ENCODE data around the gene PARD6G.
"Not testable (repeated sequence)": the region's sequence is repeated elsewhere in the genome, so short reads cannot be mapped to it uniquely, and the experiment has no call there.

PARD6G gene

DNA sequence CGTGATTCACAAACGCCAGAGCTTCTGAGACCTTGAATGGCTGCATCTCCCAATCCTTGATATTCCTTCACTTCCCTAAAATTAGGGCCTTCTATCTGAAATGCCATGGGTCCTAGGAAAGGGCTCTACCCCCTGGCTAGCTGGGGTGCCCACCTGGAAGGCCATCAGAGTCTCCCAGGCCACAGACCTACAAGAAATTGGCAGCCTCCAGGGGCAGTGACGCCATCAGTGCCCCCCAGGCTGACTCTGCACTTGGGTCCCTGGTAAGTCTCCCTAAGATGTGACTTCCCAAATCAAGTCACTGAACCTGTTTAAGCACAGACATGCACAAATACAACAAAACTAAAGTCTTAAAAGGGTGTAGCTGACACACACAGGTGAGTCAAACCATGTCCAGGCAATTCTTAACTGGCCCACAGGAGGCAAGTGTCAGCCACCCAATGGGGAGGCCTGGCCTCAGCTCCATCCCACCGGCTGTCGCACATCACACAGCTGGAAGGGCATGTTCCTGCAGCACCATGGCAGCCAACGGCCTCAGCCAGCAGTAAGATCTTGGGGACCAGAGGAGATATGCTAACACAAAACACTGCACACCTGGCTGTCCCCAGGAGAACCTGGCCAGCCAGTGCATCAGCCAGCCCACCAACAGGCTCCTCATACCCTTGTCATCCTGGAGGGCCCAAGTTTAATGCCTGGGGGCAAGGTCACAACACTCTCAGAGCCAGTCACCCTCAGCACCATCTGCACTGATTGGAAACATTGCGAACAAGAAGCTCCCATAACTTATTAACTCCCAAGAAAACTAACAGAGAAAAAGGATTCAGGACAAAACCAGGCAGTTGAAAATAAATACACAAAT is 5.2 kb downstream of the PARD6G start:
- no peak for DNase-seq

- DNase-seq: no peak
Observed at GRCh38 chr18:80239830-80240229, 7.5 kb downstream of the PARD6G start.

- no peak for DNase-seq
Observed at GRCh38 chr18:80238651-80239260, 8.6 kb downstream of the PARD6G start.

GRCh38 chr18:80237519-80237918 is 9.8 kb downstream of the PARD6G start:
- not testable (repeated sequence) for DNase-seq

DNA sequence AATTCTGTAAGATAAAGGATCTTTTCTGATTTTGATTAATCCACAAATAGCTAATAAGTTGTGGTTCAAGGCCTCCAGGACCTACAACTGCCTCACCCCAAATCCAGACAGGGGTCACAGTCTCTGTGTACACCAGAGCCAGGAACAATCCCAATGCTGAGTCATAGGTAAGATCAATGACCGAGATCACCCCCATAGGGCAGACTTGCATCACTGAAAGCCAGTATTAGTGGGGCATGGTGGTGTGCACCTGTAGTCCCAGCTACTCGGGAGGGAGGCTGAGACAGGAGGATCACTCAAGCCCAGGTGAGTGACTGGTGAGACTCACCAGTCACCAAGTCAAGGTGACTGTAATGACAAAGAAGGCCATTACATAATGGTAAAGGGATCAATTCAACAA is 12.9 kb downstream of the PARD6G start:
- no peak for DNase-seq

GRCh38 chr18:80233899-80234298 is 13.4 kb downstream of the PARD6G start:
- DNase-seq: no peak

DNA sequence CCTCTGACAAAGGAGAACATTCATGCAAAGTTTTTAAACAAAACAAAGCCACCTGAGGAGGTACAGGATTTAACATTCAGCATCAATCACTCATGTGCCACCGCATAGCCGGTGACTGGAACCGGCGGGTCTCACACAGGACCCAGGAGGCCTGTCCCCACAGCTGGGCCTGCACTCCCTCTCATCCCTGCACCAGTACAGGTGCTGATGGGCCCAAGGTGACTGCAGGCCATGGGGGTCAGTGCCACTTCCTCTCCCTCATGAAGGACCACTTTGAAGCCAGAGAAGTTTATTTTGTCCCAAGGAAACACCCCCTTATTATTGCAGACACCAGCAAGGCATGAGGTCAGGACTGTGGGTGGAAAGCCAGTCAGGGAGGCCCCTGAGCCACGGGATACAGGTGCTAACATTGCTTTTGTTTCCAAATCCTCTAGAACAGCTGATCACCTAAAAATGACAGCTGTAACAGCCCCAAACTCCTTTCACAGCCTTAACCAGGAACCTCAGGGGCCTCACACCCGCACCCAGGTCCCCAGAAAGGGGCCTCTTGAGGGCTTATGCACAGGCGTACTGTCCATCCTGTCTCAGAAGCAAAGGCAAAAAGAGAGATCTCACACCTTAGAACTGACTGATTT is 14.0 kb downstream of the PARD6G start:
- no peak for DNase-seq

GRCh38 chr18:80232710-80233109 is 14.6 kb downstream of the PARD6G start:
- DNase-seq: no peak

DNA sequence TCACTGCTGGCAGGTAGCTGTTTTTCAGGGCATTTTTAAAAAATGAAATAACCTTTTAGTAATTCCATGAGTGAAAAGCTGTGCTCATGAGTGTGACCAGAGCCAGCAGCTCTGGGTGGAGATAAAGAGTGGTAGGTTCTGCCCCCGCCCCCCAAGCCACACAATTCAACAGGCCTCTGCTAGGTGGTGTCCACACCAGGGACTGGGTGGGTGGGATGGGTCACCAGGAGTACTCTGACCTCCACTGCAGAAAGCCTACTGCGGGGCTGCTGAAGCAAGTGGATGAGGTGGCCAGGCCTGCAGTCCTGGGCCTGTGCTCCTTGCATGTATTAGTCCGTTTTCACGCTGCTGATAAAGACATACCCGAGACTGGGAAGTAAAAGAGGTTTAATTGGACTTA is 15.3 kb downstream of the PARD6G start:
- DNase-seq: no peak

DNA sequence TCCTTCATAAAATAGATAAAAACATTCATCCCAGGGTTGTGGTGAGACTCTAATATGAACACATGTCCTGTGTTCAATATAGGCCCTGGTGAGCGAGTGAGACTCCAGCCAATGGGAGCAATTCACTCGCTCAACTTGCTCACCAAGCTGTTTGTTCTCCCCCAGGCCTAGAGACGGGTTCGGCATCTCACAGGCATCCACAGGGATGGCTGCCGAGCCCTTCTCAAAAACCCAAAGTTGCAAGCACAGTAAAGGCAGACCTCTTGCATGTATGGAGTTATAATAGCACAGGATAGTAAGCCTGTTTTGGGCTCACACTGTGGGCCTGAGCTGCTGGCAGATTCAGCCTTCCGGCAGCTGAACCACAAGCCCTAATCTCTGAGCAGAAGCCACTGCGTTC is 15.7 kb downstream of the PARD6G start:
- no peak for DNase-seq

DNA sequence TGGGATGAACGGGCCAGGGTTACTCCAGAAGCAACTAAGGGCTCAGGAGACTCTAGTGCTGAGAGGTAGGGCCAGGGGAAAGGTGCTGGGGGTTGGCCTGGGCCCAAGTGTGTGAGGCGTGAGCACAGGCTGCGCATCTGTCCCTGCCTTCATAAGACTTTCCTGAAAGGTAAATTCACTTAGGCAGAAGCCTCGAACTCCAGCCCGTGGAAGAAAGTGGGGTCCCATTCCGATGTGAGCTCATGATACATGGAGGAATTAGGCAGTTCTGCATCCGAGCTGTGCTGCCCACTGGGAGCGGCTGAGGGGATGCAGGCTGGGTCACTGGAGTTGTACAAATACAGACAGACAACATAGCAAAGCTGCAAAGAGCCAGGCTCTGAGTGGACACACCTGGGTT is 16.2 kb downstream of the PARD6G start:
- DNase-seq: no peak

GRCh38 chr18:80229766-80230745 is 17.3 kb downstream of the PARD6G start:
- no peak for DNase-seq

- no peak for DNase-seq
Observed at GRCh38 chr18:80229363-80229762, 18.0 kb downstream of the PARD6G start.

DNA sequence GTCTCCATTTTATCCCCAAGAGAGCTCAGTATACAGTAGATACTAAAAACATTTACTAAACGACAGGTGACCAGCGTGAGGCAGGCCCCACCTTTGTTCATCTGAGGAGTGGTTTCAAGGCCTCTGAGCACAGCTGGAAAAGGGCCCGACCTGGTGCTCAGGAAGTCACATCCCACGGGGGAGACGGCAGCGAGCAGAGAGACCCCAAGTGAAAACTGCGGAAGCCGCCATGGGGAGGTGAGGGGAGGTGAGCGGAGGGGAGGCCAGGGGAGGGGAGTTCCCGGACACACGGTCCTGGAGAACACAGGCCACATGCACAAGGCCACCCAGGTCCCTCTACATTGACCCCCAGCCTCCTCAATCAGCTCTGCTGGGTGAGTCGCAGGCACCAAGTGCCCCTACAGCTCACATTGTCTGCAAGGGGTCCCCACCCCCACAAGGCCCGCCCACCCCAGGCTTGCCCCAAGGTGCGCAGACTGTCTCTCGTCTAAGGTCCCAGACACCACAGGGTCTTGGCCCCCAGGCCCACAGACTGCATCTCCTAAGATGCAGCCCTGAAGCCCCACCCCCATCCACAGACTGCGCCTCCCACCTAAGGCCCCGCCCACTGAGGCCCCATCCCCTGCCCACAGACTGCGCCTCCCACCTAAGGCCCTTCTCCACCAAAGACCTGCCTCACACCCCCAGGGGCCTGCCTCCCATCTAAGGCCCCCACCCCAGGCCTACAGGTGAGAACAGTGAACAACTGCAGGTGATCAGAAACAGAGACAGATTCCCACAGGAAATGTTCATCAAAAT is 19.1 kb downstream of the PARD6G start:
- DNase-seq: no peak

DNA sequence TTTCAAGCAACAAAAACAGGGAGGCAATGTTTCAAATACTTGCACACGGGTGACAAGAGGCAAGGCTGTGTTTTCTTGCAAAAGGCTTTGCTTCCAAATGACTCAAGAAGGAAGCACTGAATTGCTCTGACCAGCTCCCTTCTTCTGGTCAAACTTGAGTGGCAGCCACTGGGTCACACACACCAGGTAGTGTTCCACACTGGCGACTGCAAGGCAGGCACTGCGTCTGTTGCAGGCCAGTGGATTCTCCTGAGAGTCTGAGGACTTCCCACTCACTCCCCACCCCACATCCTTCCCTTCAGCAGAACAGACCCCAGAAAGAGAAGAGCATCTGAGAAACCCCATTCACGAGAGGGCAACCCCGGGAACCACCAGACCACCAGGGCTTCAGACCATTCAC is 19.8 kb downstream of the PARD6G start:
- DNase-seq: no peak

DNA sequence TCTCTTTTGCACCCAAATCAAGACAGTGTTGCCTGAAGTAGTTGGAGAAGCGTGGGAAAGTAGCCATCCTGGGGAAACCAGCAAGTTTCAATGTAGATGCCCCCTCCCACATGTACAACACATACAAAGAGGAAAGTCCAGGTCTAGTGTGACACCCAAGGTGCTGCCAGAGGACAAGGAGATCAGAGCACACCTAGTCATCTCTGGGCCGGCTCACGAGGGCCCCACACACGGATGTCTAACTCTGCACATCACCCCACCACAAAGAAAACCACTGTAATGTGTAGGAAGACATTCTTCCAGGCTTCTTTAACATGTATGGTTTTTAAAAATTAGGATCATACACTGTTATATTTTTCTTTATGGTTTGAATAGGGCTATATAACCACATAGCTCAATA is 21.6 kb downstream of the PARD6G start:
- no peak for DNase-seq

DNA sequence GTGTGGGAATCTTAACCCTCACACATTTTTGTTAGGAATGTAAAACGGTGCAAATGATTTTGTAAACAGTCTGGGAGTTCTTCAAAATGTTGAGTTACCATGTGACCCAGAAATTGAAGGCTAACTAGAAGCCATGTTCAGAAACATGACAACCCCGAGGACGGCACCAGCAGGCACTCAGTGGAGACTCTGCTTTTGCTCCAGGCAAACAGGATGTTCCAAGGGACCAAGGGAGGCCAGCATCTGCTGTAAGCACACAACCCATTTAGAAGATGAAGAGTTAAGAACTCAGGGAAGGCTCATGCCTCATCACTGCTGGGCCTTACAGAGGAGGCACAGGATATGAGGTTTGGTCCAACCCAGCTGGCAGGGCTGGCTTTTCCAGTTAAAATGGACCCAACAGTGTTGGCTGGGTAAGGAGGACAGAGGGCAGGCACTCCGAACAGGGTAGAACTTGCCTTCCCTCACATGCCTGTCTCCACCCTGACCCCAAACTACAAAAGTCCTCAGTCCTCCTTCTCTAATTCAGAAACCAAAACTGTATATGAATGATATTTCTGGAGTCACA is 23.6 kb downstream of the PARD6G start:
- no peak for DNase-seq

DNA sequence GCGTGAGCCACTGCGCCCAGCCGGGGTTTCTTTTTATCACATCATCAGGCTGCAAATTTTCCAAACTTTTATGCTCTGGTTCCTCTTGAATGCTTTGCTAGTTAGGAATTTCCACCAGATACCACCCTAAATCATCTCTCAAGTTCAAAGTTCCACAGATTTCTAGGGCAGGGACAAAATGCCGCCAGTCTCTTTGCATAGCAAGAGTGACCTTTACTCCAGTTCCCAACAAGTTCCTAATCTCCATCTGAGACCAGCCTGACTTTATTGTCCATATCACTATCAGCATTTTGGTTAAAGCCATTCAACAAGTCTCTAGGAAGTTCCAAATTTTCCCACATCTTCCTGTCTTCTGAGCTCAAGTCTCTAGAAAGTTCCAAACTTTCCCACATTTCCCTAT is 27.8 kb downstream of the PARD6G start:
- DNase-seq: not testable (repeated sequence)

GRCh38 chr18:80218341-80219227 is 28.7 kb downstream of the PARD6G start:
- no peak for DNase-seq

- no peak for DNase-seq
Observed at GRCh38 chr18:80213182-80213581, 34.1 kb downstream of the PARD6G start.

All from activated gamma-delta T cell (primary cell).